GM08714 (cell line): ENCODE data around the gene NUP93.

Experiments used
- H3K4me3 ChIP-seq: fragments of 200-500 bp; sonication (Bioruptor generic); 2 replicates; pipeline ENCODE4 v1.5.1; 2014; ENCODE audit warnings: mild to moderate bottlenecking, low read length, inconsistent platforms
- ZNF274 ChIP-seq: IDR thresholded peaks from 2 replicates; pipeline ENCODE4 v1.6.1; 2012; ENCODE audit warnings: mild to moderate bottlenecking, low read depth, low read length

NUP93 gene

DNA sequence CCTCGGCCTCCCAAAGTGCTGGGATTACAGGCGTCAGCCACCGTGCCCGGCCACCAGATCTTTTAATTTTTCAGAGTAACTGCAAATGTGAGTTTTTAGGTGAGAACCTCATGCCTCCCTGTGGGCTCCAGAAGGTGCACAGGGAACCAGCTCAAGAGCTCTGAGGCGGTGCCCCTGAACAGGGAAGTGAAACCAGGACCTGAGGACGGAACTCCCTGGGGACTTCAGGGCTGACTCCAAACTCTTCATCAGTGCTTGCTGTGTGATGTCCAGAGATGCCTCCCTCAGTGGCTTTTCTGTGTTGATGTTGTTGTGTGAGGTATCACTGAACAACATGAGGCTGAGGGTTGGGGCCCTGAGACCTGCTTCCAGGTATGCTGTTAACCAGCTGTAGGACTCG, 158.9 kb downstream of the NUP93 start:
- no peak overlapping the region for H3K4me3 ChIP-seq
- no peak for TF ChIP-seq ZNF274

DNA sequence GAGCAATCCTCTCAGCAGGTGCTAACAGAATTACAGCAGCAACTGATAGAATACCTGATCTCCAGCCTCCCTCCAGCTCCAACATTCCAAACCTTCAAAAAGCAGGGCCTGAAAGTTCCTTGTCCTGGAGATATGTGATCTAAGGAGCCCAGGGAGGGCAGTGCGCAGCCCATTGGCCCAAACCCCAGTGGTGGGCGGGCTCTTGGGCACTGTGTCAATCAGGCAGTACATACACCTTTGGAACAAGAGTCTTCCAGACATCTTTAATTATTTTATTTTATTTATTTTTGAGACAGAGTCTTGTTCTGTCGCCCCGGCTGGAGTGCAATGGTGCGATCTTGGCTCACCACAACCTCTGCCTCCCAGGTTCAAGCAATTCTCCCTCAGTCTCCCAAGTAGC, 159.3 kb downstream of the NUP93 start:
- no peak for TF ChIP-seq ZNF274
- H3K4me3 ChIP-seq: no peak overlapping the region

DNA sequence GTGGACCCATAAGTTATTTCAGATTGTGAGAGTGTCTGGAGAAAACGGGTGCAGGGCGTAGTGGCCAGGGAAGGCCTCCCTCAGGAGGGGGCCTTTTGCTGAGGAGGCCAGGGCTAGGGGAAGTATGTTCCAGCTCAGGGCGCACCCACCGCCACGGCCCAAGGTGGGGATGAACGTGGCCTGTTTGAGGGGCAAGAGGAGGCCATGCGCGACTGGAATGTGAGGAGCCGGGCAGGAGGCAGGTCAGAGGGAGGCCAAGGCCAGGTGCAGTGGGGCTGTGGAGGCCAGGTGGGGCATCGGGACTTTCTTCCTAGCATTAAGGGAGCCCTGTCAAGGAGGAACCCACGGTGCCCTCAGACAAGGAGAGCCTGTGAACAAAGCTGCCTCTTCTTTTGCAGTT, 161.8 kb downstream of the NUP93 start:
- no peak for TF ChIP-seq ZNF274

DNA sequence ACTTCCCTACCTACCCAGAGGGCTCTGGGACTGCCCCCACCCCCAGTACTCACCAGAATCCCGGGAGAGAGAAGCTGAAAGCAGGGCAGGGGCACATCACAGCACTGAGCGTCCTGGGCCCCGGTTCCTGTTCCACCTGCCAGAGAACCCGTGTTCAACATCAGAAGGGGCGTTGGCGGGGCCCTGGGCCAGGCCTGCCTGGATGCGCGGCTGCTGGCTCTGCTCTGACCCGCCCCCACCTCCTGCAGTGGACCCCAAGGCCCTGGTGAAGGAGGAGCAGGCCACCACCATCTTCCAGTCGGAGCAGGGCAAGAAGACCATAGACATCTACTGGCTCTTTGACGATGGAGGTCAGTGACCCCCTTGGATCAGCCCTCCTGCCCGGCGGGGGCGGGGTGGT, 162.8 kb downstream of the NUP93 start:
- no peak for TF ChIP-seq ZNF274
- H3K4me3 ChIP-seq: no peak overlapping the region

More for the DNA sequence above, 161.8 kb downstream of the NUP93 start:
- H3K4me3 ChIP-seq: no peak overlapping the region

DNA sequence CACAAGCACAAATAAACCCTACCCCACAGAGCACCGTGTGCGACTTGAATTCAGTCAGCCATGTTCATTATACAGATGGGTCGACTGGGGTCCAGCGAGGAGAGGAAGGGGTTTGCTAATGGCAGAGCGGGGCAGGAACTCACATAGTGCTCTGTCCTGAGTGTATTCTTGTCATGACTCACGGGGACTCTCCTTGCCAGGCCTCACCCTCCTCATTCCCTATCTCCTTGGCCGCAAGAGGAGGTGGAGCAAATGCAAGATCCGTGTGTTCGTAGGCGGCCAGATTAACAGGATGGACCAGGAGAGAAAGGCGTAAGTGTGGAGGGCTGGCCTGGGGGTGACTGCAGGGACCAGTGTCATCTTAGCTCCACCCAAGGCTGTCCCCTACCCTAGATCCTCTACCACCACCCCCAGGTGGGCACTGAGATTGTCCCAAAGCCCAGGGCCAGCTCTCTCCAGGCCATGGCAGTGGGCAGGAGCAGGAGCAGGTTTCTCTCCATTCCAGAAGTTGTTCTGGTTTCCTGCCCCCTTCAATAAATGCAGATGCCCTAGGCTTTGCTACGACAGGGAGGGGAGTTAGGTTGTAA, 164.5 kb downstream of the NUP93 start:
- no peak overlapping the region for H3K4me3 ChIP-seq

DNA sequence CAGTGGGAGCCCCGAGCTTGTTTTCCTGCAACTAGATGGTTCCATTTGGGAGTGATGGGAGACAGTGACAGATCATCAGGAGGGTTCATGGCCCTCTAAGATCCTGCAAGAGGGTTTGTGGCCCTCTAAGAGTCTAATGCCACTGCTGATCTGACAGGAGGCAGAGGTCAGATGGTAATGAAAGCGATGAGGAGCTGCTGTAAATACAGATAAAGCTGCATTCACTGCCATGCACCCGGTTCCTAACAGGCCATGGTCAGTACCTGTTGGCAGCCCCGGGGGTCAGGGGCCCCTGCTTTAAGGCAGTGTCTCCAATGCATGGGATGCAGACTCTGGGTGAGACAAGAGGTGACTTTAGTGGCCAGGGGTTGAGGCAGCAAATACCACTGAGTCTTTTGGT, 165.9 kb downstream of the NUP93 start:
- TF ChIP-seq ZNF274: no peak
- no peak overlapping the region for H3K4me3 ChIP-seq

More for the DNA sequence above, 164.5 kb downstream of the NUP93 start:
- TF ChIP-seq ZNF274: no peak

DNA sequence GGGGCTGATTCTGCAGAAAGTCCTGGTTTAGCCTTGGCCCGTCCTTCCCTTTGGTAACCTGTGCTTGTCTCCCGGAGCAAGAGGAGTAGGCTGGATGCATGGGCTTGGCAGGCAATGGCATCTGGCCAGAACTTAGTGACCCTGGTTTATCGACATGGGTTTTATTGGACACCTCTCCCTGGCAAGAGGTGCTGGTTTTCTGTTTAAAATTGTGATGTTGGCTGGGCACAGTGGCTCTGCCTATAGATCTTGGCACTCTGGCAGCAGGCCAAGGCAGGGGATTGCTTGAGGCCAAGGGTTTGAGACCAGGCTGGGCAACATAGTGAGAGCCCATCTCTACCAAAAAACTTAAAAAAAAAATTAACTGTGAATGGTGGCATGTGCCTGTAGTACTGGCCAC, 166.3 kb downstream of the NUP93 start:
- H3K4me3 ChIP-seq: no peak overlapping the region

DNA sequence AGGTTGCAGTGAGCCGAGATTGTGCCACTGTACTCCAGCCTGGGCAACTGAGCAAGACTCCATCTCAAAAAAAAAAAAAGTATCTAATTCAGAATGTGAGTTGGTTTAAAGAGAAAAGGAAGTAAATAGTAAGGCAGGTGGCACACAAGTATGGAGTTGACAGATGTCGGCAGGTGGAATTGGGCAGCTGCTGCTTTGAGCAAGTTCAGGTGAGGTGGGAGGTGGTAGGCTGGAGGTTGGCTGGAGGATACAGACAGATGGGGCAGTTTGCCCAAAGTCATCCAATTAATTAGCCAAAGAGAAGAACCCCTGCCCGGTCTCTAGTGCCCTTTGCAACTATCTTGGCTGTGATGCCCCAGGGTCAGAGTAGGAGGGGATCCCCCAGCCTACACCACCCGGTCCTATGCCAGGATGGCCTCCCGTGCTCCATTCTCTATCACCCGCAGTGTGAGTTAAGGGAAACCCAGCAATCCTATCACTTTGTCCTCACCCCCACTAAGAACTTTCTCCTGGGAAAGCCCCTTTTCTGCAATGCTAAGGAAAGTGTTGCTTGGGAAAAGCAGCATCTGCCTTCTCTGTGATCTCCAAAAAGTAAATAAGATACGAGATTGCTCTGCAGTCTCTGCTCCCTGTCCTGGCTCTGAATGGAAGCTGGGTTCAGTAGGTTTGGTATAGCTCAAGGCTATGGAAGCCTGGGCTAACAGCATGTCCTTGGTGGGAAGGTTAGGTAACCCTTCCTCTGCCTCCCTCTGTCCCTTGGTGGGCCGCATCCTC, 167.3 kb downstream of the NUP93 start:
- TF ChIP-seq ZNF274: no peak
- H3K4me3 ChIP-seq: no peak overlapping the region

More for the DNA sequence above, 166.3 kb downstream of the NUP93 start:
- no peak for TF ChIP-seq ZNF274

DNA sequence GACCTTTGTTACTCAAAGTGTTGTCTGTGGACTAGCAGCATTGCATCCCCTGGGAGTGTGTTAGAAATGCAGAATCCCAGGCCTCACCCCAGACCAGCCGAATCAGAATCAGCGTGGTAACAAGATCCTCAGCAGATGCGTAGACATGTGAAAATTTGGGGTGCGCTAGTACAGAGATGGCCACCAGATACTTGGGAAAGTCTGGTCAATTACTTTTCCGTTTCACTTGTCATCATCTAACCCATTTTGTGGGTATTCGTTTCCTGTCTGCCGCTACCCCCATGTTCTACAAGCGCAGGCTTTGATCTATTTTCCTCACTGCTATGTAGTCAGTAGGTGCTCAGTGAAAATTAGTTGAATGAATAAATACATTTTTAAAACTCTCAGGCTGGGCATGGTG, 168.9 kb downstream of the NUP93 start:
- no peak for TF ChIP-seq ZNF274
- H3K4me3 ChIP-seq: no peak overlapping the region
